HuH-7 (cell line): ENCODE data around the gene CDH15.

ENCODE experiments used
- DNase-seq: peaks from one replicate; pipeline ENCODE4 v3.0.0; 2011; ENCODE audit warnings: low spot score

The CDH15 gene

DNA sequence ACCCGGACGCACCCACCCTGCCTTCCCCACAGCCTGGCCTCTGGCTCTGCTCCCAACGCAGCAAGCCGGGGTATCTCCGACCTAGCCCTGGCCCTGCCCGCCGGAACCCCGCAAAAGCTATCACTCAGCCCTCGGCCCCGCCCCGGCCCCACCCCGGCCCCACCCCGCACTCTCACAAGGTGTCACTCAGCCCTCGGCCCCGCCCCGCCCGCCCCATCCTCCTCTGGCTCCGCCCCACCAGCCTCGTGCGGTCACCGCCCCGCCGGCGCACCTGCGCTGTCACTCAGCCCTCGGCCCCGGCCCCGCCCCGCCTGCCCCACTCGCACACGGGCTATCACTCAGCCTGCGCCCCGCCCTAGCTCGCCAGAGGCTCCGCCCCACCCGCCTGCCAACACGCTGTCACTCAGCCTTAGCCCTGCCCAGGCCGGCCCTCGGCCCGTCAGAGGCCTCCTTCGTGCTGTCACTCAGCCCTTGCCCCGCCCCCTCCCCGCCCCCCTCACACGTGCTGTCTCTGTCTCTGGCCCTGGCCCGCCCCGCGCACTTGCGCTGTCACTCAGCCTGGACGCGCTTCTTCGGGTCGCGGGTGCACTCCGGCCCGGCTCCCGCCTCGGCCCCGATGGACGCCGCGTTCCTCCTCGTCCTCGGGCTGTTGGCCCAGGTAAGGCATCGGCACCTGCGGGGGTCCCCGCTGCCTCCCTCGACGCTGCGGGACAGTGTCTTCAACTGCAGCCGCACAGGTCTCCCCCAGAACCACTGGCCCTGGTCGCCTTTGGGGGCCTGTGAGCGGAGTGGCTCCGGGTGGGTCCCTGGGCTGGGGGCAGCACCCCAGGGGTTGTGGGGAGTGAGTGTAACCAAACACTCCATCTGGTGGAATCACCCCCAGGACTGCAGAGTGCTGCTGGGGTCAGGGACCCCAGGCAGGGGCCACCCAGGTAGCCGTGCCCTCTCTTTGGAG is at the start of gene CDH15:
TSS of gene CDH15 (plus strand) at position 533 of the 955 bp plus-strand sequence. CDS start at position 617, 84 bp downstream.
- DNase-seq: peak; percentile 100

DNA sequence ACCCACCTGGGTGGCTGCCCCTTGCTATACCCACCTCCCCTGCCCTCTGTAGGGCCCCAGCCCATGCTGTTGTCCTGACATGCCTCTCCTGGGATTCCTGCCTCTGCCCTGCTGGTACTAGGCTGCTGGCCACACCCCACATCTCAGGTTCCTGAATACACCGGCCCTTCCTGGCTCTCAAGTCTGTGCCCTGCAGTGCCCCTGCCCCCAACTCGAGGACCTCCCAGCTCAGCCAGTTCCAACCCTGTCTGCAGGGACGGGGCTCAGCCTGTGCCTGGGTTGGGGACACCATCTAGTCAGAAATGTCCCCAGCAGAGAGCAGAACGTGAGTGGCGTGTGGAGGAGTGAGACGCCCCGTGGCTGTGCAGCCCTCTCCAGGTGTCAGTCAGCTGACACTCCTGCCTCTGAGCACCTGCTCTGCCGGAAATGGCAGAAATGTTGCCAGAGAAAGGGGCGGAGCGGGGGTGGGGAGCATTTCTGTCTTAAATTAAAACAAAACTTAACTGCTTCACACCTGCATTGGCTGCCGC is 49.2 kb upstream of the CDH15 start:
- no peak for DNase-seq

GRCh38 chr16:89123001-89123830 is 48.3 kb upstream of the CDH15 start:
- no peak for DNase-seq

DNA sequence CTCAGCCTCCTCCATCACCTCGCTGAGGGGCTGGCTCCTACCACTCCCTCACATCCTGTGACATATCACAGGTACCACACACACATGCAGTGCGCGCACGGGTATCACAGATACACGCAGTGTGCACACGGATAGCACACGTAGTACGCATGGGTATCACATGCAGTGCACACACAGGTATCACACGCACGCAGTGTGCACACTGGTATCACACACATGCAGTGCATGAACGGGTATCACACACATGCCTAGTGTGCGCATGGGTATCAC is 47.8 kb upstream of the CDH15 start:
- DNase-seq: no peak

DNA sequence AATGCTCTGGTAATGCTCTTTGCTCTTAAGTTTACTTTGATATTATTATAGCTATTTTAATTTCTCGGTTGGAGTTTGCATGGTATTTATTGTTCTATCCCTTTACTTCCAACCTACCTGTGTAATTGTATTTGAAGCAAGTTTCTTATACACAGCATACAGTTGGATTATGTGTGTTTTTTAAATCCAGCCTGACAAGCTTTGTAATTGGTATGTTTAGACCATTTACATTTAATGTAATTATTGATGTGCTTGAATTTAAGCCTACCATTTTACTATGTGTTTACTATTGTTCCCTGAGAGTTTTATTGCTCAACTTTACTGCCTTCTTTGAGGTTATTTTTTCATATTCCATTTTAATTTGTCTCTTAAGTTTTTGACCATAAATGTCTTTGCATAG is 42.2 kb upstream of the CDH15 start:
- DNase-seq: no peak

DNA sequence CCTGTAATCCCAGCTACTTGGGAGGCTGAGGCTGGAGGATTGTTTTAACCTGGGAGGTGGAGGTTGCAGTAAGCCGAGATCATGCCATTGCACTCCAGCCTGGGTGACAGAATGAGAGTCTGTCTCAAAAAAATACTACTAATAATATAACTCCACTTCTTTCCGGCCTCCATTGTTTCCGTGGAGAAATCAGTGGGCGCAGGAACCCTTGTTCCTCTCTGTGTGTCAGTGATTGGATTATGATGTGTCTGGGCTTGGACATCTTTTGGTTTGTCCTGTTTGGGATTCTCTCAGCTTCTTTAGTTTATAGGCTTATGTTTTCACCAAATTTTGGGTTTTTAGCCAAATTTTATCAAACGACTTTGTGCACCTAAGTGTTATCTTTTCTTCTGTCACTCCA is 41.1 kb upstream of the CDH15 start:
- no peak for DNase-seq

GRCh38 chr16:89131783-89132182 is 39.8 kb upstream of the CDH15 start:
- DNase-seq: no peak

- DNase-seq: no peak
Observed at GRCh38 chr16:89132194-89133005, 39.1 kb upstream of the CDH15 start.

- no peak for DNase-seq
Observed at GRCh38 chr16:89133457-89134127, 38.0 kb upstream of the CDH15 start.

- DNase-seq: no peak
Observed at GRCh38 chr16:89134269-89134668, 37.3 kb upstream of the CDH15 start.

DNA sequence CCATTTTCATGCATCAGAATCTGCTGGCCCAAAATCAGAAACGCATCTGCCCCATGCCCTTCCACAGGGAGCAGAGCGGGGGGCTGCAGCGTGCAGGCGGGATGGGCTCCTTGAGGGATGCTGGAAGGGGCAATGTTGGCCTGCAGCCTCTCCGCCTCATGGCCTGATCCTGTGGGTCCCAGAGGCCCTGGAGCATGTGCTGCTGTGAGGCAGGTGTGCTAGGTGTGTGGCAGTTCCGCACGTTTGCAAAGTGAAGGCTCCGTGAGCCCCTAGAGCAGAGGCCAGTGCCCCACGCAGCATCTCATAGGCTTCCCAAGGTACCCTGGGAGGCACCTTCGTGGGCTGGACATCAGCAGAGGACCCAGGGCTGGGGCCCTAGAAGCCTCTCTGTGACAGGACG is 36.4 kb upstream of the CDH15 start:
- no peak for DNase-seq

- DNase-seq: no peak
Observed at GRCh38 chr16:89135971-89136765, 35.4 kb upstream of the CDH15 start.

GRCh38 chr16:89136931-89137330 is 34.6 kb upstream of the CDH15 start:
- DNase-seq: no peak

DNA sequence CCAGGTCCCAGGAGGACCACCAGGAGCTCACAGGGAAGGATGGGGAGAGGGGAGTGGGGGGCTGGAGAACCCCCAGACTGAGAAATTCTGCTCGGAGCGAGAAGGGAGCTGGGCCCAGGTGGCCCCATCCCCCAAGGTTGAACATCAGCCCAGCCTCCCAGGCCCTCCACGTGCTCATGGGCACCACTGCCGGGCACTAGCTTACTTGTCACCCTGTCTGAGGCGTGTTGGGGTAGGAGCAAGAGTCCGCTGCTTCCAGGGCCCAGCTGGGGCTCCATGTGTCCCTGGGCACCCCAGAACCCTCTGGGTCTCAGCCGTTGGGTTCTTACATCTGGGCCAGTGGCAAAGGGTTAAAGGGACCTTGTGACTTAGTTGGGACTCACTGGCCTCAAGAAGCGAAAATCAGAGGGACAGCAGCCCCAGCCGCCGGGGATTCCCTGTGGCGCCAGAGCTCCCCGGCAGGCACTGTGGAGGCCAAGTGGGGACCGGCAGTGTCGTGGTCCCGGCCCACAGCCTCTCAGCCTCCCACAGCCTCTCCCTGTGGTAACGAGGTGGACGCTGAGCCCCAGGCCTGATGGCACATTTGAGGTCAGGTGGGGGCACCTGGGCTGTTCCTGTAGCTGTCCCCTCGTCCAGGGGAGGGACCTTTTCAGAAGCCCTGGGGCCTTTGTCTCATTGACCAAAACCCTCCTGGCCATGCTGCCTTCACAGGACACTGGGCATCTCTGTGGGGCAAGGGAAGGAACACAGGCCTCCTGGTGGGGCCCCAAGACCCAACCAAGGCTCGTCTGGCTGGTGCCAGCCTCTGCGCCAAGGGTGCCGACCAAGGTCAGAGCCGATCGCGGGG is 33.7 kb upstream of the CDH15 start:
- DNase-seq: no peak

DNA sequence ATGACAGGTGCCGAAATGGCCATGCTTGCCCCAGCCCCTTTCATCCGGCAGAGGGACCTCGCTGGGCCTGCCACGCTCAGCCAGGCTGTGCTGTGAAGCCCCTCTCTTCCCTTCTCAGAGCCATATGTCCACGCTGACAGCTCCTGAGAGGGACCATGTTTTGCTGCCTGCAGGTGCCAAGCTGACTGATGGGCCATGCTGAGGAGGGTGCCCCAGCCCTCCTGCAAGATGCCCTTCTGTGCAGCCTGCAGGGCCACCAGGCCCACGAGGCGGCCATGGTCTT is 33.1 kb upstream of the CDH15 start:
- no peak for DNase-seq

- DNase-seq: no peak
Observed at GRCh38 chr16:89138843-89139520, 32.6 kb upstream of the CDH15 start.

GRCh38 chr16:89139907-89140361 is 31.6 kb upstream of the CDH15 start:
- no peak for DNase-seq

- DNase-seq: no peak
Observed at GRCh38 chr16:89140401-89140800, 31.1 kb upstream of the CDH15 start.
